Mucosa of descending colon (tissue), 3 donors: ENCODE measurements around the gene NCAPD2. TPM values are rescaled to one million over a fixed set of nuclear protein-coding genes. Genes with fewer than 3 reads are reported as not detected.

Experiments
- ATAC-seq: fragments of 200-7000 bp; cut with Tn5 transposase; one replicate; pipeline ENCODE4 v1.9.1; 2020; ENCODE audit warnings: mild to moderate bottlenecking, moderate library complexity
- DNase-seq, 3 donors: peaks; one replicate each; pipeline ENCODE4 v3.0.0-alpha.2; 2020
- H3K36me3 ChIP-seq: fragments of 200-600 bp; one replicate; pipeline ENCODE4 v1.8.0; 2021; ENCODE audit warnings: low read depth, mild to moderate bottlenecking
- H3K4me1 ChIP-seq: fragments of 200-600 bp; one replicate; pipeline ENCODE4 v1.8.0; 2021; ENCODE audit warnings: low read depth, mild to moderate bottlenecking
- H3K4me3 ChIP-seq: fragments of 200-600 bp; one replicate; pipeline ENCODE4 v1.8.0; 2021; ENCODE audit warnings: mild to moderate bottlenecking
- H3K9me3 ChIP-seq: fragments of 200-600 bp; one replicate; pipeline ENCODE4 v1.8.0; 2021; ENCODE audit warnings: mild to moderate bottlenecking
- intact Hi-C, 2 donors: fragments of 100-400 bp; cut with DNase I in 1 of 2; cut with micrococcal nuclease in 1 of 2; formaldehyde crosslinking; loops; one replicate each; pipeline versions ENCODE4 v1.11.0 to v1.11.1; 2022; cut with DNase I, micrococcal nuclease
- long read RNA-seq, 2 donors: library from polyadenylated mRNA; unstranded; transcript quantifications; one replicate each; pipeline ENCODE4 v2.0.0, GENCODE V29; 2019 to 2021
- total RNA-seq, 3 donors: library from RNA; stranded (reverse); fragmentation: NEBNext Ultra II Directional in 2 of 3; extraction: Animal tissue kit (Norgen Biotek cat#: 25700) in 2 of 3; gene quantifications; one replicate each; pipeline versions ENCODE4 v1.2.1 to v1.2.4, GENCODE V29; 2021 to 2023
- TF ChIP-seq, protein P1 (sequence below): fragments of 200-600 bp; IDR thresholded peaks from one replicate; pipeline ENCODE4 v1.8.0; 2022; ENCODE audit warnings: antibody characterized with exemption, mild to moderate bottlenecking
- donor health status: DM: no; HTN: no; CAD: no; lungs with moderate emphysema.
- donor health status: DM: no; HTN: no; CAD: no.
- donor health status: DM: no; HTN: yes; CAD: no.

NCAPD2 gene, protein sequence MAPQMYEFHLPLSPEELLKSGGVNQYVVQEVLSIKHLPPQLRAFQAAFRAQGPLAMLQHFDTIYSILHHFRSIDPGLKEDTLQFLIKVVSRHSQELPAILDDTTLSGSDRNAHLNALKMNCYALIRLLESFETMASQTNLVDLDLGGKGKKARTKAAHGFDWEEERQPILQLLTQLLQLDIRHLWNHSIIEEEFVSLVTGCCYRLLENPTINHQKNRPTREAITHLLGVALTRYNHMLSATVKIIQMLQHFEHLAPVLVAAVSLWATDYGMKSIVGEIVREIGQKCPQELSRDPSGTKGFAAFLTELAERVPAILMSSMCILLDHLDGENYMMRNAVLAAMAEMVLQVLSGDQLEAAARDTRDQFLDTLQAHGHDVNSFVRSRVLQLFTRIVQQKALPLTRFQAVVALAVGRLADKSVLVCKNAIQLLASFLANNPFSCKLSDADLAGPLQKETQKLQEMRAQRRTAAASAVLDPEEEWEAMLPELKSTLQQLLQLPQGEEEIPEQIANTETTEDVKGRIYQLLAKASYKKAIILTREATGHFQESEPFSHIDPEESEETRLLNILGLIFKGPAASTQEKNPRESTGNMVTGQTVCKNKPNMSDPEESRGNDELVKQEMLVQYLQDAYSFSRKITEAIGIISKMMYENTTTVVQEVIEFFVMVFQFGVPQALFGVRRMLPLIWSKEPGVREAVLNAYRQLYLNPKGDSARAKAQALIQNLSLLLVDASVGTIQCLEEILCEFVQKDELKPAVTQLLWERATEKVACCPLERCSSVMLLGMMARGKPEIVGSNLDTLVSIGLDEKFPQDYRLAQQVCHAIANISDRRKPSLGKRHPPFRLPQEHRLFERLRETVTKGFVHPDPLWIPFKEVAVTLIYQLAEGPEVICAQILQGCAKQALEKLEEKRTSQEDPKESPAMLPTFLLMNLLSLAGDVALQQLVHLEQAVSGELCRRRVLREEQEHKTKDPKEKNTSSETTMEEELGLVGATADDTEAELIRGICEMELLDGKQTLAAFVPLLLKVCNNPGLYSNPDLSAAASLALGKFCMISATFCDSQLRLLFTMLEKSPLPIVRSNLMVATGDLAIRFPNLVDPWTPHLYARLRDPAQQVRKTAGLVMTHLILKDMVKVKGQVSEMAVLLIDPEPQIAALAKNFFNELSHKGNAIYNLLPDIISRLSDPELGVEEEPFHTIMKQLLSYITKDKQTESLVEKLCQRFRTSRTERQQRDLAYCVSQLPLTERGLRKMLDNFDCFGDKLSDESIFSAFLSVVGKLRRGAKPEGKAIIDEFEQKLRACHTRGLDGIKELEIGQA (N-terminal part only)
- total RNA-seq: 10 to 100 TPM; 25.5 to 47.0 (median 26.0) TPM
- long read RNA-seq, donor 1, full-length matches to known transcripts: 6 of 18 reads
- long read RNA-seq, donor 1, partial matches to known transcripts: 8 of 18 reads
- long read RNA-seq, donor 1, other reads (novel, unspliced or antisense): 4 of 18 reads
- long read RNA-seq, donor 2, full-length matches to known transcripts: 1 of 2 reads
- long read RNA-seq, donor 2, partial matches to known transcripts: 0 of 2 reads
- long read RNA-seq, donor 2, other reads (novel, unspliced or antisense): 1 of 2 reads

DNA sequence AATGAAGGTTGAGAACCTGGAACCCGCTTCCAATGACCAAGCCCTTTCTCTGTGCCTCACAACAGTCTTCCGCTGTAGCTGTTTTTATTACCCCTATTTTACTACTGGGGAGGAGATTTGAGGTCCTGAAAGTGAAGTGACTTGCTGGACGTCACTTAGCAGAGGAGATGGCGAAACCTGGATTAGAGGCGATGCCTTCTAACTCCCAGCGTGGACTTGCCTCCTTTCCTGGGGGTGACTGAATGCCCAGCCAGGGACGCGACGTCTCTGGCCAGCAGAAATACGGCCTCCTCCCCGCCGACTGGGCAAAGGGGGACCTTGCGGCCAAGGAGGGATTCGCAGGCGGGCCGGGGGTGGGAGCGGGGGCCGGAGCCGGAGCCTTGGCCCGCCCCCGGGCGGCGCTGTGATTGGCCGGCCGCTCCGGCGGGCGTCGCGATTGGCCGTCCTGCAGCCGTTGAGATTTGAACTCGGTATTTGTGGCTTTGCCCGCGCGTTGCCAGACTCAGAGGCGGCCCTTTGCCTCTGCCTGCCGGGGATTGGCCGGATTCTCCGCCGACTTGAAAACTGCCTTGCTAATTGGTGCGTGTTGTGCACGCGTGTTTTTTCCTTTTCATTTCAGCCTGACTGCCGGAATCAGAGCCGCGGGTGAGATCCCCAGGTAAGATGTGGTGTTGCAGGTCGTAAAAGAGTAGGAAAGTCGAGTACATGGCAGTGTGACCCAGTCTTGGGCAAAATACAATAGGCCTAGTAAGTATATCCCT, at the start of gene NCAPD2:
Gene NCAPD2, plus strand, starts transcription at position 606 of the 761 bp plus-strand sequence. CDS start 997 bp downstream, outside the sequence.
- peak within 1 kb of the TSS; percentile 48 for H3K4me3 ChIP-seq
- ATAC-seq: peak; percentile 94
- DNase-seq: peak; percentile 95 to 97 (median 96)
- H3K9me3 ChIP-seq: no peaks in the 10 kb centered on the region
- intact Hi-C loops: loop anchor here in 1 of 2 donors (5.0 kb wide), 1 partner anchor 44 kb away; no protein-coding TSS in a partner anchor
- H3K4me1 ChIP-seq: peaks cover 19% of the 10 kb centered on the region
- no peaks in the 10 kb centered on the region for H3K36me3 ChIP-seq
- TF ChIP-seq, protein P1, sequence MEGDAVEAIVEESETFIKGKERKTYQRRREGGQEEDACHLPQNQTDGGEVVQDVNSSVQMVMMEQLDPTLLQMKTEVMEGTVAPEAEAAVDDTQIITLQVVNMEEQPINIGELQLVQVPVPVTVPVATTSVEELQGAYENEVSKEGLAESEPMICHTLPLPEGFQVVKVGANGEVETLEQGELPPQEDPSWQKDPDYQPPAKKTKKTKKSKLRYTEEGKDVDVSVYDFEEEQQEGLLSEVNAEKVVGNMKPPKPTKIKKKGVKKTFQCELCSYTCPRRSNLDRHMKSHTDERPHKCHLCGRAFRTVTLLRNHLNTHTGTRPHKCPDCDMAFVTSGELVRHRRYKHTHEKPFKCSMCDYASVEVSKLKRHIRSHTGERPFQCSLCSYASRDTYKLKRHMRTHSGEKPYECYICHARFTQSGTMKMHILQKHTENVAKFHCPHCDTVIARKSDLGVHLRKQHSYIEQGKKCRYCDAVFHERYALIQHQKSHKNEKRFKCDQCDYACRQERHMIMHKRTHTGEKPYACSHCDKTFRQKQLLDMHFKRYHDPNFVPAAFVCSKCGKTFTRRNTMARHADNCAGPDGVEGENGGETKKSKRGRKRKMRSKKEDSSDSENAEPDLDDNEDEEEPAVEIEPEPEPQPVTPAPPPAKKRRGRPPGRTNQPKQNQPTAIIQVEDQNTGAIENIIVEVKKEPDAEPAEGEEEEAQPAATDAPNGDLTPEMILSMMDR: peak; percentile 33

DNA sequence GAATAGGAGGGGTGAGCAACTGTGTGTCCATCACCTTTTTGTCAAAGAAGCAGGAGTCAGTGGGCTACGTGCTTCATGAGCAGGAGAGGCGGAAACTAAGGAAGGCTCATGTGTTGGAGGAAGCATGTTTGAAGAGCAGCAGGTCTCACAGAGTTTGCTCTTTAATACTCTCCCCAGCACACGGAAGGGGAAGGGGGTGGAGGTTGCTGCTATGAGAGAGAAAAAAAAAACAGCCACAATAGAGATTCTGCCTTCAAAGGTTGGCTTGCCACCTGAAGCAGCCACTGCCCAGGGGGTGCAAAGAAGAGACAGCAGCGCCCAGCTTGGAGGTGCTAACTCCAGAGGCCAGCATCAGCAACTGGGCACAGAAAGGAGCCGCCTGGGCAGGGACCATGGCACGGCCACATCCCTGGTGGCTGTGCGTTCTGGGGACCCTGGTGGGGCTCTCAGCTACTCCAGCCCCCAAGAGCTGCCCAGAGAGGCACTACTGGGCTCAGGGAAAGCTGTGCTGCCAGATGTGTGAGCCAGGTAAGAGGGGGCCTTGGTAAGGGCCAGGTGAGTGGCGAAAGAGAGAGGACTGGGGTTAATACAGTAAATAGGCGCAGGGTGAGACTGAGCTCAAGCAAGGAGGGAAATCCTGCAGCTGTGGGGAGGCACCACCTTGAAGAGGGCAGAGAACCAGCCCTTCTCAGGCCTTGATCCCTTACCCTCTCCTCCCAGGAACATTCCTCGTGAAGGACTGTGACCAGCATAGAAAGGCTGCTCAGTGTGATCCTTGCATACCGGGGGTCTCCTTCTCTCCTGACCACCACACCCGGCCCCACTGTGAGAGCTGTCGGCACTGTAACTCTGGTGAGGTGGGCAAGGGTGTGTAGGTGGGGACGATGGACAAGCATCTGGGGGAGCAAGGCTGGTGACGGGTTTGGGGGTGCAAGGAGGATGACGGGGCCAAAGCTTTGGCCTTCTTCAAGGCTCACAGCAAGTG, 48.9 kb upstream of the NCAPD2 start, which contains the start of gene CD27:
Gene CD27, plus strand, starts transcription at position 252 of the 985 bp plus-strand sequence. Its CDS starts 141 bp downstream, at position 393.
- Histone ChIP-seq H3K4me1 (peaks cover 5% of the 10 kb centered on the region), H3K4me3 (no peak within 1 kb of the TSS), H3K36me3 (no peaks in the 10 kb centered on the region), H3K9me3 (no peaks in the 10 kb centered on the region)
- ATAC-seq (peak; percentile 59), DNase-seq (no peak)
- intact Hi-C loops: no loop called here
- TF ChIP-seq, protein P1: no peak

DNA sequence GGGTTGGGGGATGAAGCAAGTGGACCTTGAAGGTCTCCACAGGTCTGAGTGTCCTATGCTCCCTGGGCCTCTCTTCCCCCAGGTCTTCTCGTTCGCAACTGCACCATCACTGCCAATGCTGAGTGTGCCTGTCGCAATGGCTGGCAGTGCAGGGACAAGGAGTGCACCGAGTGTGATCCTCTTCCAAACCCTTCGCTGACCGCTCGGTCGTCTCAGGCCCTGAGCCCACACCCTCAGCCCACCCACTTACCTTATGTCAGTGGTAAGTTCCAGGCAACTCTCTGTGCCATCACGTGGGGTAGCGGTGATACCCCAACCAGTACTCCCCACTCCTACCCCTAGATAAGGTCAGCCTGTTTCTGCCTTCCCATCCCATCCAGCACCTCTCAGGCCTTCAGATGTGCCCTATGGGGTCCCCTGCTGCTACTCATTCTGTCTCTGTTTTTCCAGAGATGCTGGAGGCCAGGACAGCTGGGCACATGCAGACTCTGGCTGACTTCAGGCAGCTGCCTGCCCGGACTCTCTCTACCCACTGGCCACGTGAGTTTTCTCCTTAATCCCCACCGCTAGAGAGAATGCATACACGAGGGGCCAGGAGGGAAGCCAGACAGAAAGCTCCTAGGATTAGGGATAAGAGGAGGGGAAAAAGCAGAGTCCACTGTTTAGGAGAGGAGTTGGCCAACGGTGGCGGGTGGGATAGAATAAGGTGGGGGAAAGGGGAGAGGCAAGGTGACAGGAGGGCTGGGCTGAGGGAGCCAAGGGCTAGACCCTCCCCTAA, 43.6 kb upstream of the NCAPD2 start:
- Histone ChIP-seq H3K4me3 (no peak overlapping the region), H3K9me3 (no peaks in the 10 kb centered on the region), H3K4me1 (peaks cover 23% of the 10 kb centered on the region), H3K36me3 (no peaks in the 10 kb centered on the region)
- no peak for DNase-seq
- ATAC-seq: no peak
- TF ChIP-seq, protein P1: no peak
- intact Hi-C loops: no loop called here
